Measurements from ENCODE around the gene PRR5L.

The PRR5L gene

DNA sequence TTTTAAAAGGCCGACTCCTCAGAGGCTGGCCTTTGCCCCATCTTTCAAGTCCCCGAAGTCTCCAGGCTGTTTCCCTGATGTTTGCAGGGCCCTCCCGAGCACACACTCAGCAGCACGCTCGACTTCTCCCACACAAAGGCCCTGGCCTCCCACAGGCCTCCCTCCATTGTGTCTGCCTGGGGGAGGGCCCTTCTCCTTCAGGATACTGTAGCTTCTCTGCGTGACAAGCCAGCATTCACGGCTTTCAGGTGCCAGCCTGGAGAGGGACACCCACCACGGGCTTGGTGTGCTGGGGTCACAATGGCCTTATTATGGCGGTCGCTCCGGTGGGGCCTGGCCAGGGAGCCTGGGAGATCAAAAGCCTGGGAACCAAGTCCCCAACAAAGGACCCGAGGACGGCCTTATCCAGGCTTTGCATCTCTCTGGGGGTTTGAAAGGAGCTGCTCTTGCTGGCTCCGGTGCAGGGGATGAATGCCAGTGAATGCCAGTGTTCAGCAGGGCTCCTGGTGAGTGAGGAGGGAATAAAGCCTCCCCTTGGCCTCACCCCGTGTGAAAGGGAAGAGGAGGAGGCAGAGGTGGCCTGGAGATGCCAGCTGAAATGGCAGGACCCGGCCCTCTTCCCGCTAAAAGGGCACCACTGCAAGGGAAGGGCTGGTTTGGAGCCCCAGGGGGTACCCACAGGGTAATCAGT lies 159.0 kb downstream of the PRR5L start:
- Histone ChIP-seq H3K36me3 (ENCODE audit: control insufficient read depth, insufficient read depth, low read length) (peaks cover 9% of the 10 kb centered on the region), H3K9me3 (ENCODE audit: control insufficient read depth, low read length) (no peaks in the 10 kb centered on the region), H3K4me3 (ENCODE audit: insufficient read depth, low read depth, low read length) (no peak overlapping the region), H3K27me3 (ENCODE audit: control insufficient read depth, insufficient read depth, low read length, poor library complexity, severe bottlenecking) (no peaks in the 10 kb centered on the region), H3K27ac (ENCODE audit: insufficient read depth, low read depth, low read length, poor library complexity, severe bottlenecking) (peak overlapping the region; percentile 93), H3K4me1 (ENCODE audit: control insufficient read depth, insufficient read depth, low read length) (peaks cover 53% of the 10 kb centered on the region)
- 3 to 6% methylated on average over 17 of the region's 17 CpGs for WGBS, 2 experiments

- Histone ChIP-seq H3K4me3 (ENCODE audit: insufficient read depth, low read depth, low read length) (no peak overlapping the region), H3K4me1 (ENCODE audit: control insufficient read depth, insufficient read depth, low read length) (peaks cover 55% of the 10 kb centered on the region), H3K27ac (ENCODE audit: insufficient read depth, low read depth, low read length, poor library complexity, severe bottlenecking) (peak overlapping the region; percentile 93), H3K27me3 (ENCODE audit: control insufficient read depth, insufficient read depth, low read length, poor library complexity, severe bottlenecking) (no peaks in the 10 kb centered on the region), H3K9me3 (ENCODE audit: control insufficient read depth, low read length) (no peaks in the 10 kb centered on the region), H3K36me3 (ENCODE audit: control insufficient read depth, insufficient read depth, low read length) (peaks cover 9% of the 10 kb centered on the region)
- 50% methylated on average over 11 of the region's 11 CpGs for WGBS, 2 experiments
Measured at GRCh38 chr11:36455658-36456111, 159.6 kb downstream of the PRR5L start.

DNA sequence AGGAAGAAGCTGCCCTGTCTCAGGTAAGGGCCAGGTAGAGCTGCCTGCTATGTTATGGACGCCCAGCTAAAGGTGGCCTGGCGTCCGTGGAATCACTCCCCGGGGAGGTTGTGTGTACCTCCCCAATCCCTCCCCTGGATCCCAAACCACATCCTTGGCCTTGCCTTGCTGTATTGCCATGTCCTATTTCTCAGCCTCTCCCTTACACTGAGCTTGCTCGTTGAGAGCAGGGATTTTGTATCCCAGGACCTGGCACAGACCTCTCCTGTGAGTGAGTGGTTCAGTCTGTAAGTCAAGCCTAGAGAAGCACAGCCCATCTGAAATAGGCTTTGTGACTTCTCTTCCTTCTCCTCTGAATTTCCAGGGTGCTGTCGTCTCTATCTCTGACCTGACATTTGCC lies 160.1 kb downstream of the PRR5L start:
- H3K4me3 ChIP-seq (ENCODE audit: insufficient read depth, low read depth, low read length): no peak overlapping the region
- peaks cover 55% of the 10 kb centered on the region for H3K4me1 ChIP-seq (ENCODE audit: control insufficient read depth, insufficient read depth, low read length)
- WGBS, 2 experiments: 90 to 91% methylated on average over 5 to 6 of the region's 6 CpGs
- H3K36me3 ChIP-seq (ENCODE audit: control insufficient read depth, insufficient read depth, low read length): peaks cover 5% of the 10 kb centered on the region
- H3K27me3 ChIP-seq (ENCODE audit: control insufficient read depth, insufficient read depth, low read length, poor library complexity, severe bottlenecking): no peaks in the 10 kb centered on the region
- no peaks in the 10 kb centered on the region for H3K9me3 ChIP-seq (ENCODE audit: control insufficient read depth, low read length)
- peak overlapping the region; percentile 93 for H3K27ac ChIP-seq (ENCODE audit: insufficient read depth, low read depth, low read length, poor library complexity, severe bottlenecking)

- WGBS, 2 experiments: 92 to 94% methylated on average over 7 to 8 of the region's 8 CpGs
- Histone ChIP-seq H3K36me3 (ENCODE audit: control insufficient read depth, insufficient read depth, low read length) (no peaks in the 10 kb centered on the region), H3K27me3 (ENCODE audit: control insufficient read depth, insufficient read depth, low read length, poor library complexity, severe bottlenecking) (no peaks in the 10 kb centered on the region), H3K27ac (ENCODE audit: insufficient read depth, low read depth, low read length, poor library complexity, severe bottlenecking) (no peak overlapping the region), H3K9me3 (ENCODE audit: control insufficient read depth, low read length) (no peaks in the 10 kb centered on the region), H3K4me3 (ENCODE audit: insufficient read depth, low read depth, low read length) (no peak overlapping the region), H3K4me1 (ENCODE audit: control insufficient read depth, insufficient read depth, low read length) (peaks cover 46% of the 10 kb centered on the region)
Measured at GRCh38 chr11:36458129-36458915, 162.2 kb downstream of the PRR5L start.

- Histone ChIP-seq H3K9me3 (ENCODE audit: control insufficient read depth, low read length) (no peaks in the 10 kb centered on the region), H3K36me3 (ENCODE audit: control insufficient read depth, insufficient read depth, low read length) (no peaks in the 10 kb centered on the region), H3K27ac (ENCODE audit: insufficient read depth, low read depth, low read length, poor library complexity, severe bottlenecking) (no peak overlapping the region), H3K4me3 (ENCODE audit: insufficient read depth, low read depth, low read length) (no peak overlapping the region), H3K4me1 (ENCODE audit: control insufficient read depth, insufficient read depth, low read length) (peaks cover 38% of the 10 kb centered on the region), H3K27me3 (ENCODE audit: control insufficient read depth, insufficient read depth, low read length, poor library complexity, severe bottlenecking) (no peaks in the 10 kb centered on the region)
- WGBS, 2 experiments: 90 to 93% methylated on average over 7 of the region's 7 CpGs
Measured at GRCh38 chr11:36459046-36459445, 163.0 kb downstream of the PRR5L start.

DNA sequence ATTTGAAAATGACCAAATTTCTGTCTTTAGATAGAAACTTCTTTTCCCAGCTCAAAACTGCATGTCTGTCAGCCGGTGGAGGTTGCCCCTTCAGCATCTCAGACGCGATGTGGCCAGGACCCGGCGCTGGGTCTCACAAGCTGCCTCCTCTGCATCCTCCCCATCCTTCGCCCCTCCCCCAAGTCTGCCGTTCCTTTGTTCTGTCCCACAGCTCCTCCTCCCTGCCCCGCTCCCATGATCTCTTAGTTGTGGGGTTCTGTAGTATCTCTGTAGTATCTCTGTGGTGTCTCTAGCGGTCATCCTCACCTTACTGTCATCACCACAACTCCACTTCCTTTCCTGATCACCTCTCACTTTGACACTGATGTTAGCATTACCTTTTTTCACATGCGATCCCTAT lies 164.1 kb downstream of the PRR5L start:
- Histone ChIP-seq H3K9me3 (ENCODE audit: control insufficient read depth, low read length) (no peaks in the 10 kb centered on the region), H3K4me1 (ENCODE audit: control insufficient read depth, insufficient read depth, low read length) (peaks cover 27% of the 10 kb centered on the region), H3K27me3 (ENCODE audit: control insufficient read depth, insufficient read depth, low read length, poor library complexity, severe bottlenecking) (no peaks in the 10 kb centered on the region), H3K4me3 (ENCODE audit: insufficient read depth, low read depth, low read length) (no peak overlapping the region), H3K36me3 (ENCODE audit: control insufficient read depth, insufficient read depth, low read length) (no peaks in the 10 kb centered on the region), H3K27ac (ENCODE audit: insufficient read depth, low read depth, low read length, poor library complexity, severe bottlenecking) (no peak overlapping the region)
- 69 to 73% methylated on average over 10 of the region's 10 CpGs for WGBS, 2 experiments

- Histone ChIP-seq H3K36me3 (ENCODE audit: control insufficient read depth, insufficient read depth, low read length) (no peaks in the 10 kb centered on the region), H3K9me3 (ENCODE audit: control insufficient read depth, low read length) (no peaks in the 10 kb centered on the region), H3K4me1 (ENCODE audit: control insufficient read depth, insufficient read depth, low read length) (peaks cover 13% of the 10 kb centered on the region), H3K27me3 (ENCODE audit: control insufficient read depth, insufficient read depth, low read length, poor library complexity, severe bottlenecking) (no peaks in the 10 kb centered on the region), H3K4me3 (ENCODE audit: insufficient read depth, low read depth, low read length) (no peak overlapping the region), H3K27ac (ENCODE audit: insufficient read depth, low read depth, low read length, poor library complexity, severe bottlenecking) (no peak overlapping the region)
- 97% methylated on average over 15 of the region's 15 CpGs for WGBS, 2 experiments
Measured at GRCh38 chr11:36462321-36462720, 166.2 kb downstream of the PRR5L start.

DNA sequence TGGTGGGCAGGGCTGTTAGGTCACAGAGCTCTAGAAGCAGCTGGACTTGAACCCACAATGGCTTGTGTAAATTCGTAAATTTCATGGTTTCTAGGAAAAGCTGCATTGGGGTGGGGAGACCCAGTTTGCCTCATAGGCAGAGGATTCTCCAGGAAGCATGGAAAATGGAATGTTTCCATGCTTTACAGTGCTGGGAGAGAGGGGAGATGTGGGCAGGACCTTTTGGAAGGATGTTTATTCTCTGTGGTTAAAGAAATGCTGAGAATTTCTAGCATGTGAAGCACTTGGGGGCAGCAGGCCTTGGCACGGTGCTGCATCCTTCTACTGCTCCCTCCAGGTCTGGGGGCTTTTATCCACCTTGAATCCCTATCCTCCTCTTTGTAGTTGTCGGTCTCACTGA lies 167.7 kb downstream of the PRR5L start:
- Histone ChIP-seq H3K4me3 (ENCODE audit: insufficient read depth, low read depth, low read length) (no peak overlapping the region), H3K36me3 (ENCODE audit: control insufficient read depth, insufficient read depth, low read length) (no peaks in the 10 kb centered on the region), H3K4me1 (ENCODE audit: control insufficient read depth, insufficient read depth, low read length) (peaks cover 18% of the 10 kb centered on the region), H3K27me3 (ENCODE audit: control insufficient read depth, insufficient read depth, low read length, poor library complexity, severe bottlenecking) (no peaks in the 10 kb centered on the region), H3K9me3 (ENCODE audit: control insufficient read depth, low read length) (no peaks in the 10 kb centered on the region), H3K27ac (ENCODE audit: insufficient read depth, low read depth, low read length, poor library complexity, severe bottlenecking) (no peak overlapping the region)
- WGBS, 2 experiments: 86 to 90% methylated on average over 3 of the region's 3 CpGs

- WGBS, 2 experiments: 79% methylated on average over 3 of the region's 3 CpGs; no CpG with 5 or more reads in 1 of the 2 experiments
- peaks cover 17% of the 10 kb centered on the region for H3K4me1 ChIP-seq (ENCODE audit: control insufficient read depth, insufficient read depth, low read length)
- H3K27ac ChIP-seq (ENCODE audit: insufficient read depth, low read depth, low read length, poor library complexity, severe bottlenecking): no peak overlapping the region
- no peaks in the 10 kb centered on the region for H3K36me3 ChIP-seq (ENCODE audit: control insufficient read depth, insufficient read depth, low read length)
- H3K27me3 ChIP-seq (ENCODE audit: control insufficient read depth, insufficient read depth, low read length, poor library complexity, severe bottlenecking): no peaks in the 10 kb centered on the region
- no peak overlapping the region for H3K4me3 ChIP-seq (ENCODE audit: insufficient read depth, low read depth, low read length)
- H3K9me3 ChIP-seq (ENCODE audit: control insufficient read depth, low read length): no peaks in the 10 kb centered on the region
Measured at GRCh38 chr11:36464720-36465119, 168.6 kb downstream of the PRR5L start.

DNA sequence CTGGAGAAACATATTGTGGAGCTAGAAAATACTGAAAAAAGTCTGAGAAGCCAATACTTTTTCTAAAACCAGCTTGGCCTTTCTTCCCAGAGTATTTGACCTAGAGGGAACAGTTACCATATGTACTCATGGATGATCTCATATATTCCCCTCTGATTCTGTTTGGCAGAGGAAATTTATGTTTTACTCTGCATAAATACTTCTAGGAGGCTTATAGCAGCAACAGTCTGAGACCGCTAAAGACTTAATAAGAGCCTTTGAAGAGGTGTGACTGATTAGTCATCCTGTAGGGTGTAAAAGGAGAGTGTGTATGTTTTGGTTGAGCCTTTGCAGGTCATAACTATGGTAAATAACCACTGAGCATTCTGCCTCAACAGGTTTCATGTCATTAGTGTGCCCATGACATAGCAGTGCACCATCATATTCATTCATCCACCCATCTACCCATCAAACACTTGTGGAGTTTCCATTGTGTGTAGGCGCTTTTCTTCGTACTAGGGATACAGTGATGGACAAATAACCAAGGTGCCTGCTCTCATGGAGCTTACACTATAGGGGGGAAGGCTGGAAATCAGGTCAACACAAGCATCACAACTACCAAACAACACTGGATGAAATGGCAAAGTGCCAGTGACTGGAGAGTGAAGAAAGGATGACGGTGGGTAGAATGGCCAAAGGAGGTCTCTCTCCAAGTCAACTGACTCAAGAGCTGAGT lies 169.5 kb downstream of the PRR5L start:
- Histone ChIP-seq H3K4me3 (ENCODE audit: insufficient read depth, low read depth, low read length) (no peak overlapping the region), H3K27me3 (ENCODE audit: control insufficient read depth, insufficient read depth, low read length, poor library complexity, severe bottlenecking) (no peaks in the 10 kb centered on the region), H3K27ac (ENCODE audit: insufficient read depth, low read depth, low read length, poor library complexity, severe bottlenecking) (no peak overlapping the region), H3K36me3 (ENCODE audit: control insufficient read depth, insufficient read depth, low read length) (no peaks in the 10 kb centered on the region), H3K4me1 (ENCODE audit: control insufficient read depth, insufficient read depth, low read length) (peaks cover 8% of the 10 kb centered on the region), H3K9me3 (ENCODE audit: control insufficient read depth, low read length) (peaks cover 2% of the 10 kb centered on the region)
- 95 to 100% methylated on average over 4 of the region's 4 CpGs for WGBS, 2 experiments
